GM19099 (cell line): ENCODE data around the gene NGFR.

Source experiments
- POLR2A ChIP-seq: IDR thresholded peaks from 3 replicates; pipeline ENCODE4 v1.6.1; 2011; ENCODE audit warnings: low read depth; ENCODE audit not compliant: insufficient read length; ENCODE audit errors: extremely low read depth

NGFR gene, protein sequence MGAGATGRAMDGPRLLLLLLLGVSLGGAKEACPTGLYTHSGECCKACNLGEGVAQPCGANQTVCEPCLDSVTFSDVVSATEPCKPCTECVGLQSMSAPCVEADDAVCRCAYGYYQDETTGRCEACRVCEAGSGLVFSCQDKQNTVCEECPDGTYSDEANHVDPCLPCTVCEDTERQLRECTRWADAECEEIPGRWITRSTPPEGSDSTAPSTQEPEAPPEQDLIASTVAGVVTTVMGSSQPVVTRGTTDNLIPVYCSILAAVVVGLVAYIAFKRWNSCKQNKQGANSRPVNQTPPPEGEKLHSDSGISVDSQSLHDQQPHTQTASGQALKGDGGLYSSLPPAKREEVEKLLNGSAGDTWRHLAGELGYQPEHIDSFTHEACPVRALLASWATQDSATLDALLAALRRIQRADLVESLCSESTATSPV

DNA sequence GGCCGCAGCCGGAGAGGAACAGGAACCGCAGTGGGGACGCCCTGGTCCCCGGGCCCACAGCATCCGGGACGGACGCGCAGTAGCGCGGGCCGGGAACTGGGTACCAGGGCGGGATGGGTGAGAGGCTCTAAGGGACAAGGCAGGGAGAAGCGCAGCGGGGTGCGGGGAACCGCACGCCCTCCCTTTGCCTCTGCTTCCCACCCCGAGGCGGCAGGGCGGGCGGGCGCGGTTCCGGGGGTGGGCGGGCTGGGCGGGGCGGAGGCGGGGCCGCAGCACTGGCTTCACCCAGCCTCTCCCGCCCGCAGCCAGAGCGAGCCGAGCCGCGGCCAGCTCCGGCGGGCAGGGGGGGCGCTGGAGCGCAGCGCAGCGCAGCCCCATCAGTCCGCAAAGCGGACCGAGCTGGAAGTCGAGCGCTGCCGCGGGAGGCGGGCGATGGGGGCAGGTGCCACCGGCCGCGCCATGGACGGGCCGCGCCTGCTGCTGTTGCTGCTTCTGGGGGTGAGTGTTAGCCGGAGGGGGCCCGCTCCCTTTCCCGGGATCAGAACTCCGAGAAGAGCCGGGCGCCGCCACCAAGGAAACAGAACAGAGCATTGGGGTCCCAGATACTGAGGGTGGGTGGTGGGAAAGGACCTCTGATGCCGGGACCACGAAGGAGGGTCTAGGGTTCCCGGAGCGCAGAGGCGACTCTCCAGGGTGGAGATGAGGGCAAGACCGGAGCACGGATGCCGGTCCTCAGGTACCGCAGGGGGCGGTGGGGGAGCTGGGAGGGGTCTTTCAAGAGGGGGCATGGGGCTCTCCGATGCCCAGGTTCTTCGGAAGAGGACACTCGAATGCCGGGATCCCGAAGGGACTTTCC lies at the start of gene NGFR:
NGFR (plus strand) TSS at position 308 of the 856 bp plus-strand sequence; CDS start at position 433, 125 bp downstream.
- peak; percentile 27 for TF ChIP-seq POLR2A

DNA sequence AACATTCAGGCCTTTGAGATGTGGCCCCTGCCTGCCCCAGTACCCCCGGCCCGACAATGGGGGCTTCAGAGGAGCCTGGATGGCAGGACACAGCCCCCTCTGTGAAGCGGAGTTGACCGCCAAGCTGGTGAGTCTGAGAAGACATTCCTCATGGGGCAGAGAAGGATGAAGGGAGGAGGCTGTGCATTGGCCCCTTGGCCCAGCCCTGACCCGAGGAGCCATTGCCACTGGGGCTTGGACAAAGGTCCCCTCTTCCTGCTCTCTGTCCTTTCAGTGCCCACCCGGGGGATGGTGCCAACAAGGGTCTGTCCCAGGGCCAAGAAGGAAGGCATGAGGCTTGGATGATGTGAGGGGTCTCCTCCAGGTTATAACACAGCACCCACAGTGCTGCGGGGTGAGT lies 49.5 kb upstream of the NGFR start:
- TF ChIP-seq POLR2A, result no peak

DNA sequence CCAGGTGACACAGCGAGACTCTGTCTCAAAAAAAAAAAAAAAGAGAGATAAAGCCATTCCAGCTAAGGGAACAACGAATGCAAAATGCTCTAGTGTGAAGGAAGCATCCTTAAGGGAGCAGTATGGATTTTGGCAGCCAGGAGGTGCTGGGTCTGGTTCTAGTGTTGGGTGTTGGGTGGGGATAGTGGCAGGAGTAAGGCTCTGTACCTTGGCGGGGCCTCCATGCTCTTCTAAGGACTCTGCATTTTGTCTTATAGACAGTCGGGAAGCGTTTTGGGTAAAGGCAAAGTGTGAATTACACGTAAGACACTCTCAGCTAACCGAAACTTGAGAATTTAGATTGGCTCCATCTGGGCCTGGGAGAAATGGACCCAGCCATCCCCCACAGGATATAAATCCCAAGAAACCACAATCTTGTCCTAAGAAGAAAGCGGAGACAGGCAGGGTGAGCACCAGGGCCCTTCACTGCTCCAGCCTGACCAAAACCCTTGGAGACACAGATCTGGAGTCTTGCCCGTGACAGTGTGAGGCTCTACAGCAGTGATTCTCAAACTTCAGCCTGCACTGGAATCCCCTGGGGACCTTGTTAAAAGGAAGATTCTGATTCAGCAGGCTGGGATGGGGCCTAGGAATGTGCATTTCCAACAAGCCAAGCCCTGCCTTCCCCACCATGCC lies 47.3 kb upstream of the NGFR start:
- no peak for TF ChIP-seq POLR2A

DNA sequence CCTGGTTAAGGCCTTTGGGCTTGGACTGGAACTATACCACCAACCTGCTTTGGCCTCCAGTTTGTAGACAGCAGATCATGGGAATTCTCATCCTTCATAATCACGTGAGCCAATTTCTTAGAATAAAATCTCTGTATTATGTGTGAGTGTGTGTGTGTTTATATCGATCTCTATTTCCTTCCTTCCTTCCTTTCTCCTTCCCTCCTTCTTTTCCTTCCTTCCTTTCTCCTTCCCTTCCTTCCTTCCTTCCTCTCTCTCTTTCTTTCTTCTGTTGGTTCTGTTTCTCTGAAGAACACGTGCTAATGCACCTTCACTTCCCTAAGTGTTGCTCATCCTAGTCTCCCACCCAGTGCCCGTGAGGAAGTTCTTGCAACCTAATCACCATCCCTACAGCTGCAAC lies 44.9 kb upstream of the NGFR start:
- no peak for TF ChIP-seq POLR2A

DNA sequence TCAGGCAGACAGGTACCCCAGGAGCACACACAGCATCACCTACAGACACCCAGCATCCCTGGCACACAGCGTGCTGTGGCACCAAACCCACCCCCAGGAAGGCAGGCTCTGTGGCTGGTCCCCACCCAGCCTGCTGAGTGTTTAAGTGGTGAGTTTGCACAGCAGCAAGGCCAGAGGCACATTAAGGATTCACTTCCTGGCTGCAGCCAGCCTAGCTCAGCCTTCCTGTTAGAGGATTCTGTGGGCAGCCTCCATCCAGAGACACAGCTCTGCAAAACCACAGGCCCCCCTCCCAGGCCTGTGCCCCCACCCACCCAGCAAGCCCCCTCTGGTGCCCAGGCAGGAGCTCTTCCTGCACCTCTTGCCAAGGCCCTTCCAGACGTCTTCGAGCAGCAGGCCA lies 44.4 kb upstream of the NGFR start:
- TF ChIP-seq POLR2A, result no peak

DNA sequence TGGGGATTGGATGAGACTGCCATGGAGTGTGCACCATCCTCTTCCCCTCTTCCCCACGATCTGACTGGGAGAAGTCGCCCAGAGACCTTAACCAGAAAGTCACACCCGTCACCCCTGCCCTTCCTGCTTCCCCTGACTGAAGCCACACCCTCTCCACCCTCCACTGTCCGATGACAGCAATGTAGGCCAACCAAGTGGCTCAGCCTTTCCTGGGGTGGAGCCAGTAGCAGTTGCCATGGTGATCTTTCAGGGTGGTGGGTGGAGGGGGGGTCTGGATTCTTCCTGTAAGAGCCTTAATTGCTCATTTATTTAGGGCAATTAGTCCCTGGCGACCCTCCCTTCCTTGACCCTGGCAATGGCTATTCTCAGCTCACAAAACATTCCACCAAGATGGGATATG lies 42.9 kb upstream of the NGFR start:
- no peak for TF ChIP-seq POLR2A

DNA sequence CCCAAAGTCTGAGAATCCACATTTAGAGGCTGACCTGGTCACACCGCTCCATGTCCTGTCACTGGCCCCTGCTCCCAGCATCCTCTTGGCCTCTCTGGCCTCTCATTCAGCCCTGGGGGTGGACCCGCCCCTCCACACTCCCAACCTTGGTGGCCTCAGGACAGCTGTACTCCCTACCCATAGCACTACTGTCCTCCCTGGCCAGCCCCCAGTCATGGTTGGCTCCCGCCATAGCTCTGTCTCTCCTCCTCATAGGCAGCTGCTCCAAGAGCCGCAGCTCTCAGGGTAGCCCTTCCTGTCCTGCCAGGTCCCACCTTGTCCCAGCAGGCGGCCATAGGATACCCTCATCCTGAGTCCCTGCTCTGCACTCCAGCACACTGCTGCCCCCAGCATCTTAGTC lies 42.4 kb upstream of the NGFR start:
- no peak for TF ChIP-seq POLR2A

DNA sequence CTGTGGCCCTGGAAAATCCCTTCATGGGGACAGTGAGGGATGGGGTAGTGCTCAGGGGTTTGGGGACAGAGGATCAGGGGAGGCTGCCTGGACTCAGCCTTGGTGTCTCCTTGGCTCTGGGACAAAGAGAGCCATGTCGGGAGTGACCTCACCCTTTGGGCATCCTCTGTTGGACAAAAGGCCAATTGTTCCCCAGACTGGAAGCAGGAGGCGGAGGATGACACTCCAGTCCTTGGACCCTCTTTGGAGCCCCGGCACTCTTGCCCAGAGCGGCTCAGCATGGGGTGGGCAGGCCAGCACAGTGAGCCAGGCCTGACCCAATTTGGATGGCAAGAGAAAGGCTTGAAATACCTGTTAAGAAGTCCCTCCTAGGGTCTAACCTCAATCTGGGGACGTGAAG lies 41.0 kb upstream of the NGFR start:
- TF ChIP-seq POLR2A, result no peak

DNA sequence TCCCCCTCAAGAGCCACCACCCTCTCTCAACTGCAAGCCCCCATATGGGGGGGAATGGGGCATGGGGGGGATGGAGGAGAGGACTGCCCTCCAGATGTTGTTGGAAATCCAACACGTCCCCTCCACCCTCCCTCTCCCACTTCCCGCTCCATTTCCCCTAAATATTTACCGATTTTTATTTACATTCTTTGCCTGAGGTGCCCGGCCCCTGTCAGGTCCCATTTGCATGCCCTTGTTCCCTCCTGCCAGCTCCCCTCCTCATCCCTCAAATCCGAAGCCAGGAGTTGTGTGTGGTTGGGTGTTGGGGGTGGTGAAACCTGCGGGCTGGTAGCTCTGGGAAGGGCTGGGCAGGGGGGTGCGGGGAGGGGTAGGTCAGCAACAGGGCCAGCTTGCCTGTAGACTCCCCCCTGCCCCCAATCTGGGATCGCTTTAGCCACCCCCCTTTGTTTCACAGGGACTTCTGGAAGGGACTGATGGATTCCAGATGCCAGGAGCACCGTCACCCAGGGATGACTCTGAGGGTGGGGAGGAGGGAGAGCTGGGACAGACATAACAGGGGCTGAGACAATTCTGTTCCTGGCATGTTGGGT lies 39.7 kb upstream of the NGFR start:
- no peak for TF ChIP-seq POLR2A

DNA sequence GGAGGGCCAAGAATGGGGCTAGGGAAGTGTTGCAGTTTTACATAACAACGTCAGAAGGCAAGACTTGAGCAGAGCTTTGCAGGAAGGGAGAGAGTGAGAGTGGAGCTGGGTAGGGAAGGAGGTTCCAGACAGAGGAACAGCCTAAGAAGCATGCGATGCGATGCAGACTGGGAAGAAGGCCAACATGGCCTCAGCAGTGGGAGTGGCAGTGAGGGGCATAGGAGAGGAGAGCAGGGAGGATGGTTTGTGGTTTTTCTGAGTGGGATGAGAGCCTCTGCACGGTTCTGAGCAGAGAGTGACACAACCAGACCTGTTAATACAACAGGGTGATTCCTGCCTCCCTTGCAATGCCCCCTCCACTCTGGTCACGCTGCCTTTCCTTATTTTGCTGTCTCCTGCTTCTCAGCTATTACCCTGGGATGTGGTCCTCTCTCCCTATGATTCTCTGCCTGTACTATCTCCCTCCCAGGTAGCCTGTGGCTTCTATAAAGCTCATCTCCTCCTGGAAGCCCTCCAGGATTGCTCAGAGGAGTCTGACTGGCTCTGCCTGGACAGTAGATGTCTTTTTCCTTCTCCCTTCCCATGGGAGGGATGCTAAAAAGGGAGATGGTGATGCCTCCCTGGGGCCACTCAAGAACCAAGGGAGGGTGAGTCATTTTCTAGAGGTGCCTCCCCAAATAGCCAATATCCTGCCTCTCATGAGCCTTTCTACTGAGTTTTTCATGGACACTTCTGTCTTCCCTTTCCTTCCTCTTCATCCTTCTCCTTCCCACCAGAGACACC lies 38.7 kb upstream of the NGFR start:
- no peak for TF ChIP-seq POLR2A

DNA sequence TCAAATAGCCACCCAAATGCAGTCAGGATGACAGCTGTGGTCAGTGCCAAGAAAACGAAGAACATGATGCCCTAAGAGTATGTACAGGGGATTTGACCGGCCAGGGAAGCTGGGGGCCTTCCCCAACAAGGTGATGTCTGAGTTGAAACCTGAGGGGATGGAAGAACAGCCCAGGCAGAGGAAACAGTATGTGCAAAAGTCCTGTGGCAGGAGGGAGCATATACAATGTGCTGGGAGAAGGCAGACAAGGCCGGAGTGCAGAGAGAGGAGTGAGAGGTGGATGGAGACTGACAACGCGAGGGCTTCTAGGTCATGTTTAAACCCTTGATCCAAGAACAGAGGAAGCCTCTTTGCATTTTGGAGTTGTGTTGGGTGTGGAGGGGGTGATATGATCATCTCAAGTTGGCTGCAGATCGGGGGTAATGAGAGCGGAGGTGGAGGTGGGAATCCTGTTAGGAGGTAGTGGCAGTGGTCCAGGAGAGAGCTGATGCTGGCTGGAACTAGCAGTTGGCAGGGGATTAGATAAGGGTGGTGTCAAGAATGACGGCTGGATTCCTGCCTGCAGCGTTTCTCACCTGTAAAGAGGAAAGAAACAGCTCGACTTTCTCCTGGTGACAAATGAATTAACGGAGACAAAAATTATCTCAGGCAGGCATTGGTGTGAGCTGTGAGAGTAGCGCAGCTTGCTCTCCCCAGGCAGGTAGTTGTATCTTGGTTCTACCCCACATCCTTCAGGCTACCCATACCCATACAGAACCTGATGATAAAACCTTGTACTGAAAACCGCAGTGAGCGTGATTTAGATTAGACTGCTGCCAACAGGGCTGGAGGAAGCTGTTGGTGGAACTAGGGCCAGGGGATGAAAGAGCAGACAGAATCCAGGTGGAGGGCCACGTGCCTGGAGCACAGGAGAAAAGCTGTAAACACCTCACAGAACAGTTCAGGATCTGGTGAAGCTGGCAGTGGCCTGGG lies 37.2 kb upstream of the NGFR start:
- TF ChIP-seq POLR2A, result no peak

DNA sequence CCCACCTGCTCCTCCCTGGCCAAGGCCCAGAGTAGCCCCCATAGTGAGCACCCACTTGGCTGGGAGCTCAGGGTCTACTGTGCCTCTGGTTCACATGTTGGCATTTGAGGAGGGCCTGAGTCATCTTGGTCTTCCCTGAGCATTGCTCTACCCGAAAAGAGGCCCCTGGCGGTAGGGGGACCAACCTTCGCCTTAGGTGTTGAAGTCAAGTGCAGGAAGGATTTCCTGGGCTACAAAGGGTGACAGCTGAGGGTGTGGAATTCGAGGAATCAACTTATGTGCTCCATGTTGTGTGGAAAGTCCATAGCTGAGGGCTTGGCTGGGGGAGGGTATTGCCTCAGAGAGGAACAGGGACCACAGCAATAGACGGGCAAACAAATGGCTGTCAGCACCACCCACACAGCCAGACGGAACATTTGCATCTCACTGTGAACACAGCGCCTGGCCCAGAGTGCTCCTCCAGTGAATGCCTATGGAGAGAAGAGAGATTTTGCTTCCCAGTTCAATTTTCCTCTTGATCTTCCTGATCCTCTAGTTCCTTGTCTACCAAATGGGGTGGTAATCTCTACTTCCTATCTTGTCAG lies 35.6 kb upstream of the NGFR start:
- no peak for TF ChIP-seq POLR2A

DNA sequence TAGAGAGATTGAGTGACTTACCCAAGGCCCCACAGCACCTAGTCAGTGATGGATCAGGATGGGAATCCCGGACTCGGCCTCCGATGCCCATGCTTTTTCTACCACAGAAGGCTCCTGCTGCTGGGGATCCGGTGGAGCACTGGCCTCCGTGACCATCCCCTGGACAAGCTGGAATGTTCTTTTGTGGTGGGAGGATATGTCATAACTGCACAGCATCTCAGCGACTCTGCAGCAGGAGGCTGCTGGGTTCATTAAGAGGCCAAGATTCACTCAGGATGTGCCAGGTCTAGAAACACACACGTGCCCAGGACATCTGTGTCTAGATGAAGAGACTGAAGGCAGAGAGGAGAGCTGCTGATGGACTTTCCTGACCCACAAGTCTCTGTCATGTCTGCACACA lies 34.7 kb upstream of the NGFR start:
- TF ChIP-seq POLR2A, result no peak
